CD1c-positive myeloid dendritic cell (primary cell): ENCODE measurements around the gene MPRIP.
"Not testable (repeated sequence)": the region's sequence is repeated elsewhere in the genome, so short reads cannot be mapped to it uniquely, and the experiment has no call there.

Source experiments
- DNase-seq: peaks from one replicate; pipeline ENCODE4 v3.0.0-alpha.2; 2016; ENCODE audit errors: extremely low spot score

Gene MPRIP

GRCh38 chr17:17183744-17184143 lies 141.5 kb downstream of the MPRIP start:
- no peak for DNase-seq

GRCh38 chr17:17184985-17185757 lies 142.9 kb downstream of the MPRIP start:
- not testable (repeated sequence) for DNase-seq

GRCh38 chr17:17186051-17186450 lies 143.8 kb downstream of the MPRIP start:
- DNase-seq = no peak

GRCh38 chr17:17186551-17187505 lies 144.6 kb downstream of the MPRIP start:
- DNase-seq = no peak

- no peak for DNase-seq
Measured at GRCh38 chr17:17188586-17188985, 146.3 kb downstream of the MPRIP start.

GRCh38 chr17:17189559-17189958 lies 147.3 kb downstream of the MPRIP start:
- DNase-seq = no peak

- no peak for DNase-seq
Measured at GRCh38 chr17:17190188-17190587, 147.9 kb downstream of the MPRIP start.

- DNase-seq = no peak
Measured at GRCh38 chr17:17191346-17191792, 149.1 kb downstream of the MPRIP start.

GRCh38 chr17:17191961-17192381 lies 149.7 kb downstream of the MPRIP start:
- no peak for DNase-seq

- DNase-seq = not testable (repeated sequence)
Measured at GRCh38 chr17:17195466-17195865, 153.2 kb downstream of the MPRIP start.

- DNase-seq = no peak
Measured at GRCh38 chr17:17196776-17197175, 154.5 kb downstream of the MPRIP start.

- no peak for DNase-seq
Measured at GRCh38 chr17:17198281-17198680, 156.0 kb downstream of the MPRIP start.

GRCh38 chr17:17200311-17200710 lies 158.1 kb downstream of the MPRIP start:
- DNase-seq = no peak

- DNase-seq = no peak
Measured at GRCh38 chr17:17200831-17201230, 158.6 kb downstream of the MPRIP start.

- DNase-seq = no peak
Measured at GRCh38 chr17:17201271-17201670, 159.0 kb downstream of the MPRIP start.

GRCh38 chr17:17201907-17202306 lies 159.7 kb downstream of the MPRIP start:
- DNase-seq = no peak

GRCh38 chr17:17203173-17203730 lies 161.0 kb downstream of the MPRIP start:
- no peak for DNase-seq

GRCh38 chr17:17204041-17204591 lies 161.9 kb downstream of the MPRIP start:
- no peak for DNase-seq

GRCh38 chr17:17204635-17205231 lies 162.5 kb downstream of the MPRIP start:
- DNase-seq = no peak

- peak; percentile 54 for DNase-seq
Measured at GRCh38 chr17:17205368-17206123, 163.3 kb downstream of the MPRIP start.
